NCI-H2107 (cell line): ENCODE results near the gene SEMA5A.

Experiments used
- DNase-seq: peaks from one replicate; lab custom pipeline; 2025; lab: John Stamatoyannopoulos, UW

Gene SEMA5A

DNA sequence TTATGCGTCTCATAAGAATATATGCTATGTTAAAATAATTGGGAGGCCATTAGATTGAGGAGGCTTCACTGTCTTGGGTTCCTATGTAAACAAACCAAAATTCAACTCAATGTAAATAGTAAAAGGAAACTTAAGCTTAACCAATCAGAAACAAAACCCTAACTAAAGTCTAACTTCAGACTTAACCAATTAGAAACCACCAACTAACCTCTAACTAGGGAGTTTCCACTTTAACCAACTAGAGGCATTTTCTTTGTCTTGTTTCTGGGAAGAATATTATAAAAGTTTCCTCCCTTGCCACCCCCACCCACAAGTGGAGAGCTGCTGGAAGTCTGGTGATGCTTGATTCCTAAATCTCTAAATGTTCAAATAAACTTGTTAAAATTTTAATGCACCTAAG lies 214.5 kb downstream of the SEMA5A start:
- DNase-seq = no peak

DNA sequence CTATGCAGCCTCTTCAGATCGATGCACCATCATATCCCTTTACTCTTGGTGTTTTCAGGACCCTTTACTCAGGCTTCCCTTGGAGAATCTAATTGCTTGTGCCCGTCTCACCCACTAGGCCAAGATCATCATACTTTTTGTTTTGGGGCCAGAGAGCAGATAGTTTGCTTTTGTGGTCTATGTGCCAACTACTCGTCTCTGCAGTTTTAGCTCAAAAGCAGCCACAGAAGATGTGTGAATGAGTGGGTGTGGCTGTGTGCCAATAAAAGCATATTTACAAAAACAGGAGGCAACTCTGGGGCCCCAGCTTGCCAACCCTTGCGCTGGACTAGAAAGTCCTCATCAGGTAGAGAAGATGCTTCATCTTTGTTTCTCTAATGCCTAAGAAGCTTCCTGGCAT lies 216.8 kb downstream of the SEMA5A start:
- DNase-seq = no peak

DNA sequence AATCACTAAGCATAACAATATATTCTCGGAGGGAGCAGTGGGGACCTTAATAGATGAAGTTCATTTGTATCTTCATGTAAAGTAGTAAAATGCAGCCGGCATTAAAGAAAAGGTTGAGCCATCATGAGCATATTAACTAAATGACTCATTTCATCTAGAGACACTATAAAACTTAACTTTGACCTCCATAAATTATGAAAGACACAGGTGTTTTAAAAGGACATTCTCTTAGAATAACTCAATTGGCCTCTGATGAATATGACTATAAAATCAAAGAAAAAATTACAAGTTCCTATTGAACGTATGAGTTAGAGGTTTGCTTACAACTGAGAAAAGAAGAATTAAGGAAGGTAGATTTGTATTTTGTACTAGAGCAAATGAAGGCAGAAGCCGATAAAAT lies 220.3 kb downstream of the SEMA5A start:
- no peak for DNase-seq

DNA sequence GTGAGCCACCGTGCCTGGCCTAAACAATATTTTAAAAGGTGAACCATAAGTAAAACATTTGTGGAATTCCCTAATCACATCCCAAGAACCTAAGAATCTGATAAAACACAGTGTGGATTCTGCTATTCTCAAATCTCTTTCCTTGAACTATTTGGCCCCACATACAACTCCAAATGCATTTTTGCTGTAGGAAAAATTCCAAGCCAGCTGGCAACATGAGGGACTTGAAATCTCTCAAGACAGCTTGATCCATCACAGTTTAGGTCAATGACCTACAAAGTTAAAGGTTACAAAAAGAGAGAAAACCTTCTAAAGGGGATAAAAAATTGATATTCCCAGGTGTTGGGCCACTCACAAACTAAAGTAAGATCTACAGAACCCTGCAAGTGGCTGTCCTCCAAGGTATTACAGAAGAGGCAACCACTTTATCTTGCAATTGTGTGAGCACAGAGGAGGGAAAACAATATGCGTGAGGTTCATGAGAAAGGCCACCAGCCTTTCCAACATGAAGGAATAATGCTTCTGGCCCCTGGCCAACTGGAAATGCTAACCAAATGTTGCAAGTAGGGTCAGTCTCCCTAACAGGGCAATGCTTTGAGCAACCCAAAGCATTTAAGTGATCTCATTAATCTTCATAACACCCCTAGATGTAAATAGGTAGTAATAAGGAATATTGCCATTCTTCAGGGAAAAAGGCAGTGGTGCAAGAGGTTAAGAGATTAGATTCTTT lies 221.4 kb downstream of the SEMA5A start:
- DNase-seq = no peak

DNA sequence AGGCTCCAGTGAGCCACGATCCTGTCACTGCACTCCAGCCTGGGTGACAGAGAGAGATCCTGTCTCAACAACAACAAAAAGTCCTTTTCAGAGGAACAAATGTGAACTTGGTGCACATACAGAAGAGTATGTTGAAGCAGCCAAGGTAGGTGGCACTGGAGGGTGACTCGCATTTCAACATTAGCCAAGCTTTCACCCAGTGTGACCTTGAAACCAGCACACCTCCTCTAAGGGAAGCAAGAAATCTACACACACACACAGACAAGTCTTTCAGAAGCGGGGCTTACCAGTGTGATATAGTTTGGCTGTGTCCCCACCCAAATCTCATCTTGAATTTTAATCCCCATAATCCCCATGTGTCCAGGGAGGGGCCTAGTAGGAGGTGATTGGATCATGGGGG lies 225.2 kb downstream of the SEMA5A start:
- DNase-seq = no peak

DNA sequence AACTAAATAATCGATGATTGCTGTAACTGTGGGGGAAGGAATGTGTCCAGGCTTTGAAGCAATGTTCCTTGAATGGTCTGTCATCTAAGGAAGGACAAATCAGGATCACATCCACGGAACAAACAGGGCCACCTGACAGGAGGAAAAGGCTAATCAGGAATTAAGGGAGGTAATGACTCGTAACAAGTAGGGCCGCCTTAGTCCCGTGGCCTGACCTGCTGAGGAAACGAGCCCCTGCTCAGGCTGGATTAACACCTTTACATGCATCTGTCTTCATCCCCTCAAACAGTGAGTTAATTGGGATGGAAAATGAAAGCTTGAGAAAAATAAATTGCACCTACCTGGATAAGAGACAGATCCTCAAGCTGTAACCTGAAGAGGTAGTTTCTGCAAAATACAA lies 227.8 kb downstream of the SEMA5A start:
- DNase-seq = no peak

DNA sequence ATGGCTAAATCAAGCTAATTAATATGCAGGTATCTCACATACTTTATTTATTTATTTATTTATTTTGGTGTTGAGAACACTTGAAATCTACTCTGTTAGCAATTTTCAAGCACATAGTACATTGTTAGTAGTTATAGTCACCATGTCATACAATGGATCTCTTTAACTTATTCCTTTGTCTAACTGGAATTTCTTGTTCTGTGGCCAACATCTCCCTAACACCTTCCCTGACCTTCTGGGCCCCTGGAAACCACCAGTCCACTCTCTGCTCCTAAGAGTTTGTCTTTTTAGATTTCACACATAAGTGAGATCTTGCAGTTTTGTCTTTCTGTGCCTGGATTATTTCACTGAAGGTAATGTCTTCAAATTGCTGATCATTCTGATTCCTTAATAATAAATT lies 229.1 kb downstream of the SEMA5A start:
- DNase-seq = no peak

DNA sequence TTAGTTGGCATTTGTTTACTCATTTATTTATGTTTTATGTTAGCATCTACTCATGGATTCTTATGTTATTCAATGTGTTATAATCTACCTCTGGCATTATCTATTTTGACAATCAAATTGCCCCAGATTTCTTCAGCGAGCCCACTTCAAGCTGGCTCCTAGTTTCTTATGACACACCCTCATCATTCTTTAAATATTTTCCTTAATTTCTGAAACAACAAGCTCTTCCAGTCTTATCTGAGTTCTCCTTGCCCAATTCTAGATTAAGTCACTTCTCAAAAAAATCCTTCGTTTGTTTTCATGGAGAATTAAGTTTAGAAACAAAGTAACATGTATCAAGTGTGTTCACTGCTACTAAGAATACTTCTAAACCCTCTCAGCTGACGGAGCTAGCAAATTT lies 229.8 kb downstream of the SEMA5A start:
- DNase-seq = no peak

DNA sequence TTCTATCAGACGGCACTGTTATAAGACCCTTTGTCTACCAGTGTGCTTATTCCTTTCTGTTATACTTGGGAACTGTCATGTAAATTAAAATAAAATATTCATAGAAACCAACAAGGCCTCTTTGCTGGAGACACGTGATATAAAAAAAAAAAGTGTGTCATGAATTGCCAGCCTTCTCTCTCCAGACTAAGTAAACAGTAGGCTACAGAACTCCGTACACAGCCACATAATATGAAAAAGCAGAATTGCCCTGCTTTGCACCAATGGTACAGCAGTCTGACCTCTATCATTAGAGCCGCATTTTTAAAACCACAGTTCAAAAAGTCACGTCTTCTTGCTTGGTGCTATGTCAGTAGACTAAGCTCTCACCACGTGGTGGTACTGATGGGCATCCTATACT lies 231.3 kb downstream of the SEMA5A start:
- no peak for DNase-seq

DNA sequence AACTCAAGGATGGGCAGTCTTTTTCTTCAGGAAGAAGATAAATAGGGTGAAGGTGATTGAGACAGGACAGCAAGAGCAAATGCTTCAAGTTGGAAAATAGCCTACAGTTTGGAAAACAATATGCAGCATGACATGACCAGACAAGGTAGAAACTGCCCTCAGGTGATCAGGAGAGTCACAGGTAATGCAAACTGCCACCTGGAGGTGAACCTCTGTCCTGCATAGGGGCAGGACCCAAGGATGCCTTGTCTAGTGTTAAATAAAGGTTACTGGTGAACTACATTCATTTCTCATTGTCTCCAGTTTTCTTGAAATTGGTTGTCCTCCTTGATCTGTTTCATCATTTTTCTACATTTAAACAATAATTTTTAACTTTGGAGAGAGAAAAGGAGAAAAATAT lies 232.1 kb downstream of the SEMA5A start:
- DNase-seq = no peak

DNA sequence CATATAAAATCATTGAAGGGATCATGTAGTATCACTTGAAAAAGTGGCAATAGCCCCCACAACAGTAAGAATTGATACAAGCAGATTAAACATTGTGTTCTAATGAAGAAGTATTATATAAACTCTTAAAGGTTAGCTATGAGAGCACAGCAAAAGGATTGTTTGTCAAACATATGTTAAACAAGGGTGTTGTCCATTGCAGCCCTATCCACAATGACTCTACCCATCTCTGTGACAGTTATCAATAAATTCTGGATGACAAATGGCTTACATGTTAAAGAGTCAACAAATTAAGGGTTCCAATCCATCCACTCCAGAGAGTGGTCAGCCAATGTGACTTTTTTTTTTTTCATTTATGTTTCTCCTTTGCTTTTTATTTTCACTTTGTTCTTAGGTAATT lies 238.7 kb downstream of the SEMA5A start:
- no peak for DNase-seq

DNA sequence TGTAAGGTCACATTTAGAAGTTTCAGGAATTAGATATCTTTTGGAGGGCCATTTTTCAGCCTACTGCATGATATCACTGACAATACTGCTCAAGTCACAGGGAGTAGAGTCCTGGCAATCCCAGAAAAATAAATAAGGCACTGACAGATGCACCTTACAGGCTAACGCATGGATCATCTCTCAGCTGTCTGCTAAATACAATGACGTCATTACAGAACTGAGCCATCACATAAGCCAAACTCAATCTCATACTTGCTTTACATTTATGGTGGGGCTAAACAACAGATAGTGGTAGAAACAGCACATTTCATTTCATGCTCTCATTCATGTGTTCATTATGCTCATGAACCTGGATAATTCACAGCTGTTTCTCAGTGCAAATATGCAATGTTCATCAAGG lies 243.7 kb downstream of the SEMA5A start:
- DNase-seq = no peak

DNA sequence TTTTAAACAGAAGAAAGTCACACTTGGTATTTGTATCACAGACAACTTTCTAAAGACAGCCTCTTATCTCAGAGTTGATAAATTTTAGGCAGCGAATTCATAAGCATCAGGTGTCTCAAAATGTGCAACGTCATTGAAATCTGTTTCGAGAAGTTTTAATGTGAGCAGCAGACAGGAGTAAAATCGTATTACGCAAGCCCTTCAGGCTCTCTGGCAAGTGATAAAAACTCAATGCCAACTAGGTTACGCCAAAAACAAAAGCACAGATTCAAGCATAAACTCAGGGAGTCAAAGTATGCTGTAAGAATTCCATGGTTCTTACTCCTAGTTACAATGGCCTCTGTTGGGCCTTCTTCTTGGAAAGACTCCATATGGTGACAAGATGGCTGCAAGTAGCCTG lies 244.7 kb downstream of the SEMA5A start:
- DNase-seq = no peak

DNA sequence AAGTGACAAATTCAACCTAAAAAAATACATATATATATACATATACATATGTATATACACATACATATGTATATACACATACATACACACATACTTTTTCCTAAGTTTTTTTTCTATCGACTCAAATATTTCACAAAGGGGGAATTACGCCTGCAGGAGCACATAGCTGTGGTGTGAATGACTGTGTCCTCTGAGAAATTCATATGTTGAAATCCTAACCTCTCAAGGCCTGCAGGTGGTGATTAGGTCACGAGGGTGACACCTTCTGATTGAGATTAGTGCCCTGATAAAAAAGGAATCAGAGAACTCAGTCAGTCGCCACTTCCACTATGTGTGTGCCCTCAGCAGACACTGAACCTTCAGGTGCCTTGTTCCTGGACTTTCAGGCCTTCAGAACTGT lies 248.7 kb downstream of the SEMA5A start:
- DNase-seq = no peak

DNA sequence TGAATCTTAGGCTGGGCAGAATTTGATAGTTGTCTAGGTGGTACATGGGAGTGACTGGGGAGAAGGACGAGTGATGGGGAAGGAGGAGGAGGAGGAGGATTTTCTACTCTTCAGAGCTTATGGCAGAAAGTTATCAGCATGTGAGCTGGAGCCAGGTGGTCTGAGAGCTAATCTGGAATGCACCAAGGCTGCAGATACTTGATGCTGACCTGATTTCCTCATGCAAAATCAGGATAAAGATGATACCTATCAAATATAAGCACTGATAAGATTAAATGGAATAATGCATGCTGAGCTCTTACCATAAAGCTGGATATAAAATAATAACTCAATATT lies 250.4 kb downstream of the SEMA5A start:
- no peak for DNase-seq

DNA sequence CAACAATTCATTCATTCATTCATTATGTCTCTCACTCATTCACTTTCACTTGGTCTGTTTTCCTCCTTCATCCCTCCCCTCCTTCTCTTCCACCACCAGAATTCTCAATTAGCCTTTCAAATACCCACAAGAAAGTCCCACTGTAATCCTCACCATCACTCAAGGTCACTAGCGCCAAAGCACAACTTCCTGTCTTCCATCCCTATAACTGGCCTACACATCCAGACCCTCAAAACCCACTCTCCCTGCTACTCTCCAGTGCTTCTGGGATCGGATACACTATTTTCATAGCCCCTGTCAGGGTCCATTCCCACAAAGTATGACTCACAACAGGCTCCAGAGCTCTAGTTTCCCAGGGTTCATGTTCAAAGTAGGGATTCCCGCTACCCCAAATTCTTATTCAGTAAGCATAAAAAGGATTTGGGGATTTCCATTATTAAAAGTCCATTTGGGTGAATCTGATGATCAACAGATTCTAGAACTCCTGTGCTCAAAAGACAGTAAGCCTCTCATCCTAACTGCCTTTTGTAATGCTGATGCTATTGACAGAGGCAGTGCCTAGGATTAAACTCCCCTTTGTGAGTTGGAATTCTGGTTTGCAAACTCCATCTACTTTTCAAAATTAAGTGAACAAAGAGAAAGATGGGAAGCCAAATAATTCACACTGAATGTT lies 250.9 kb downstream of the SEMA5A start:
- DNase-seq = no peak

DNA sequence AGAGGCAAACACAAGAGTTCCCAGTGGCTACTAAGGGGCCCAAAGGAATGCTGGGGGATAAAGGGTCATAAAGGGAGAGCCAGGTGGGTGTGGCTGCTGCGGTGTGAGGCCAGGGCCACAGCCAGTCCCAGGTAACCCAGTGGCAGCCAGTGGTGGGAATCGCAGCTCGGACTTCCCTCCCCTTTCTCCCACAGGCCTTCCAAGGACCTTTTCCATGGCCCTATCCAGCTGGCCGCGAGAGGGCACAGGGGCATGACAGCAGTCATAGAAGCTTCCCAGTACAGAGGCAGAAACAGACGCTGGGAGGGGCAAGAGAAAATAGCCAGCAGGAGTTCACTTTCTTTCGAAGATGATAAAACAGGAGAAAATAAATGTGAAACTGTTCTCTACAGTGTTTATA lies 257.6 kb downstream of the SEMA5A start:
- no peak for DNase-seq

DNA sequence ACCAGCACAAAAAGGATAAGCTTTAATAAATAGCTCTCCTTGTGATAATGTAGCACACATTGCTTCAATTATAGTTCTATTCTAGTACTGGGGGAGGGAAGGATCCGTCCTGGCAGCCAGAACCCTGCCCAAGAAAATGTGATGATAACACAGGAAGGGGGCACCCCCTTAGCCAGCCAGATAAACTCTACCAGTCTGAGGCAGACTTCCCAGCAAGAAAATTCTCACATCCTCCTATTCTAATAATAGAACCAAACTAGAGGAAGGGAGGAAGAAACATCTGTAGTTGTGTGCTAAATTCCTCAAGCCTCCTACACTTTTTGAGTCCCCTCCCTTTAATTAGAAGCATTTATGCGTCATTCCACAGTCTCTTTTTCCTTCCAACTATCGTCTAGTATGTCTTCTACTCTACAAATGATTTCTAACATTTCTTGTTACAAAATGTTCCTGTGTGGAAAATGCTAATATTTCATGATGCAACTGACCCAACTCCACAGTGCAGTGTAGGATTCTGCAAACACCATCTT lies 261.0 kb downstream of the SEMA5A start:
- DNase-seq = no peak

DNA sequence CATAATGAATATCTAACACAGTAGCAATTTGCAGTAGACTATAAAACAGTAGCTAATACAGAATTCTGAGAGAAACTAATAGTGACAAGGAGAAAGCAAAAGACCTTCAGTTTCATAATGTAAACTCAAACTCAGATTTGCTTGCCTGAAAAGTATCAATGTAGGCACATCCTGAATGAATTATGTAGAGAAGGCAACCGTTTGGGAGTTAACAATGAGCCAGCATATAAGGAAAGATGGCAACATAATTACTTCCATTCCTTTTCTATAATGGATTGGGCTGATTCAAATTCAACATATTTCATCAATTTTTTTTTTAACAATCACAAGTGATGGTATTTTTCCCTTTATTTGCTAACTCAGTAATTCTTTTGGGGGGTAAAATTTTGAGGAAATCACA lies 261.6 kb downstream of the SEMA5A start:
- DNase-seq = no peak

DNA sequence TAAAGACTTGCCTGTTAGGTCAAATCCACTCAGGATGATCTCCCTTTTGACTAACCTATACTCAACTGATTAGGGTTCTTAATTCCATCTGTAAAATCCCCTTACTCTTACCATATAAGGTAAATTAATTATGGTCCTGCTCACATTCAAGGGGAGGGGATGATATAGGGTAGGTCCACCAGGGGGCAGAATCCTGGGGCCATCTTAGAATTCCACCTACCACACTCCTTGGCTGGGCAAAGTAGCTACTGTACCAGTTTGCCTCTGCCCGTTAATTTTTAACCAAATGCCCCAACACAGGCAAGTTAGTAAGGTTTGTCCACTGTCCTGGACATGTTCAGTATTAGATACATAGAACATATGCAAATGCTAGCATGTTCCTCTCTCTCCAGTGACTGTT lies 262.4 kb downstream of the SEMA5A start:
- no peak for DNase-seq

DNA sequence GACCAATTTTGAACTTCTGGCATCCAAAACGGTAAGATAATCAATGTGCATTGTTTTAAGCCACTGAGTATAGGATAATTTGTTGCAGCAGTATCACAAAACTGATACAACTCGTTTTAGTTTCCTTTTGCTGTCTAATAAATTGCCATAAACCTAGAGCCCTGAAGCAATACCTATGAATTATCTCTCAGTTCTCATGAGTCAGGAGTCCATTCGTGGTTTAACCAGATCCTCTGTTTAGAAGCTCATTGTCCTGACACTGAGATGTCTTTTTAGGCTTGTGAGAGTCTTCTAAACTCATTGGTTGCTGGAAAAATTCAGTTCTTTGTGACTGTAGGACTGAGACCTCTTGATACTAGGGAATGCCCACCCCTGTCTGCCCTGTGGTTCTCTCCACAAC lies 262.9 kb downstream of the SEMA5A start:
- no peak for DNase-seq

DNA sequence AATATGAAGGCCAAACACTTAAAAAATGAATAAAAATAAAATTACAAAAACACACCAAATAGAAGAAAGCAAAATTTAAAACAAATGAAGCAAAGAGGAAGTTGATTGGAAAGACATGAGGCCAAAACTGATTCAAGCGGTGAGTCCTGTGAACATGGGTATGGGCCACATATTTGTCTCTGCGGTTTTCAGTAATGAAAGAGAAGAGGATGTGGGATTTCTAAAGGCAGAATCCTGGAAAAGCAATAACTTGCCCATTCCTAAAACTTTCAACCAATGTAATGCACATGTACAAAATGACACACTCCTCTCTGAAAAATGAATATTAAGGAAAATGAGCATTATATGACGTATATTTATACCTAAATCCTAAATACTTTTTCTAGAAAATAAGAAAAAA lies 263.7 kb downstream of the SEMA5A start:
- no peak for DNase-seq

DNA sequence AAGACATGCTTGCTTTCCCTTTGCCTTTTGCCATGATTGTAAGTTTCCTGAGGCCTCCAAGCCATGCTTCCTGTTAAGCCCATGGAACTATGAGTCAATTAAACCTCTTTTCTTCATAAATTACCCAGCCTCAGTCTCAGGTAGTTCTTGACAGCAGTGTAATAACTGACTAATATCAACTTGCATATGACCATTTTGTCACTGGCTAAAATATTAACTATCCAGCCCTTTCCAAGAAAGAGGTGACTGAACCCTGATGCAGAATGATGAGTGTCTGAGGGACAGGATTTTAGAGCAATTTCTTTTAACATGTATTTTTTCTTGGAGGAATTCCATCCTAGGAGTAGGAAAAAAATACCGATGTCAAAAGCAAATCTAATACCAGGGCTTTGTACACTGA lies 266.1 kb downstream of the SEMA5A start:
- no peak for DNase-seq
